Activated naive CD4-positive, alpha-beta T cell treated with anti-CD3 and anti-CD28 coated beads, Interleukin-2, amount 10 ng/mL, durations not matched to agents 7 days and 5 days (primary cell): ENCODE measurements around the gene MYCBP2.
"Not testable (repeated sequence)": the region's sequence is repeated elsewhere in the genome, so short reads cannot be mapped to it uniquely, and the experiment has no call there.

ENCODE experiments used
- CTCF ChIA-PET: fragments of 350-600 bp; sonication (Branson Sonifier 250); formaldehyde crosslinking; loops from one replicate; lab custom pipeline; 2021; ENCODE audit warnings: antibody characterized with exemption; lab: Charles Lee
- DNase-seq: peaks from one replicate; pipeline ENCODE4 v3.0.0-alpha.2; 2020
- H3K27ac Mint-ChIP-seq: one replicate; pipeline ENCODE4 v1.8.0; 2021; ENCODE audit warnings: mild to moderate bottlenecking, moderate library complexity, mixed read lengths
- H3K27me3 Mint-ChIP-seq: one replicate; pipeline ENCODE4 v1.8.0; 2021; ENCODE audit warnings: mild to moderate bottlenecking, mixed read lengths
- H3K36me3 Mint-ChIP-seq: one replicate; pipeline ENCODE4 v1.8.0; 2021; ENCODE audit warnings: mixed read lengths
- H3K4me1 Mint-ChIP-seq: one replicate; pipeline ENCODE4 v1.8.0; 2021; ENCODE audit warnings: mixed read lengths
- H3K4me3 Mint-ChIP-seq: one replicate; pipeline ENCODE4 v1.8.0; 2021; ENCODE audit warnings: mild to moderate bottlenecking, moderate library complexity, mixed read lengths
- H3K9me3 Mint-ChIP-seq: one replicate; pipeline ENCODE4 v1.8.0; 2021; ENCODE audit warnings: mixed read lengths

The MYCBP2 gene

GRCh38 chr13:77305266-77305665 is 21.6 kb downstream of the MYCBP2 start:
- no peaks in the 10 kb centered on the region for H3K27me3 Mint-ChIP-seq
- H3K9me3 Mint-ChIP-seq: no peaks in the 10 kb centered on the region
- no peak overlapping the region for H3K4me3 Mint-ChIP-seq
- CTCF ChIA-PET: no interaction called here
- peaks cover 16% of the 10 kb centered on the region for H3K36me3 Mint-ChIP-seq
- H3K27ac Mint-ChIP-seq: no peak overlapping the region
- DNase-seq: no peak
- H3K4me1 Mint-ChIP-seq: peaks cover 49% of the 10 kb centered on the region

GRCh38 chr13:77300176-77301037 is 26.5 kb downstream of the MYCBP2 start:
- DNase-seq: no peak
- Mint-ChIP-seq H3K4me3 (no peak overlapping the region), H3K27ac (no peak overlapping the region), H3K36me3 (peaks cover 17% of the 10 kb centered on the region), H3K9me3 (no peaks in the 10 kb centered on the region), H3K4me1 (peaks cover 26% of the 10 kb centered on the region), H3K27me3 (no peaks in the 10 kb centered on the region)
- CTCF ChIA-PET: no interaction called here

- no peaks in the 10 kb centered on the region for H3K9me3 Mint-ChIP-seq
- CTCF ChIA-PET: interaction anchor here (0.9 kb wide), 1 partner anchor 26 kb away, joined by 3 read pairs; no protein-coding TSS in a partner anchor
- H3K27me3 Mint-ChIP-seq: no peaks in the 10 kb centered on the region
- H3K36me3 Mint-ChIP-seq: peaks cover 18% of the 10 kb centered on the region
- DNase-seq: no peak
- H3K27ac Mint-ChIP-seq: no peak overlapping the region
- peaks cover 21% of the 10 kb centered on the region for H3K4me1 Mint-ChIP-seq
- no peak overlapping the region for H3K4me3 Mint-ChIP-seq
Observed at GRCh38 chr13:77299587-77299986, 27.3 kb downstream of the MYCBP2 start.

GRCh38 chr13:77298426-77298825 is 28.5 kb downstream of the MYCBP2 start:
- H3K27me3 Mint-ChIP-seq: no peaks in the 10 kb centered on the region
- no peak for DNase-seq
- H3K36me3 Mint-ChIP-seq: peaks cover 25% of the 10 kb centered on the region
- CTCF ChIA-PET: no interaction called here
- H3K4me3 Mint-ChIP-seq: no peak overlapping the region
- H3K27ac Mint-ChIP-seq: no peak overlapping the region
- peaks cover 19% of the 10 kb centered on the region for H3K4me1 Mint-ChIP-seq
- H3K9me3 Mint-ChIP-seq: no peaks in the 10 kb centered on the region

- H3K27me3 Mint-ChIP-seq: no peaks in the 10 kb centered on the region
- H3K9me3 Mint-ChIP-seq: peaks cover 2% of the 10 kb centered on the region
- no peak for DNase-seq
- no peak overlapping the region for H3K4me3 Mint-ChIP-seq
- H3K27ac Mint-ChIP-seq: no peak overlapping the region
- H3K4me1 Mint-ChIP-seq: peaks cover 18% of the 10 kb centered on the region
- CTCF ChIA-PET: no interaction called here
- peaks cover 69% of the 10 kb centered on the region for H3K36me3 Mint-ChIP-seq
Observed at GRCh38 chr13:77291774-77292173, 35.1 kb downstream of the MYCBP2 start.

- no peak for DNase-seq
- H3K27me3 Mint-ChIP-seq: no peaks in the 10 kb centered on the region
- peaks cover 18% of the 10 kb centered on the region for H3K4me1 Mint-ChIP-seq
- peaks cover 2% of the 10 kb centered on the region for H3K9me3 Mint-ChIP-seq
- H3K36me3 Mint-ChIP-seq: peaks cover 63% of the 10 kb centered on the region
- H3K4me3 Mint-ChIP-seq: no peak overlapping the region
- CTCF ChIA-PET: no interaction called here
- H3K27ac Mint-ChIP-seq: no peak overlapping the region
Observed at GRCh38 chr13:77290342-77290741, 36.6 kb downstream of the MYCBP2 start.

- Mint-ChIP-seq H3K4me1 (peaks cover 18% of the 10 kb centered on the region), H3K9me3 (peaks cover 2% of the 10 kb centered on the region), H3K27me3 (no peaks in the 10 kb centered on the region), H3K36me3 (peaks cover 66% of the 10 kb centered on the region), H3K4me3 (no peak overlapping the region), H3K27ac (no peak overlapping the region)
- CTCF ChIA-PET: no interaction called here
- DNase-seq: no peak
Observed at GRCh38 chr13:77289851-77290250, 37.0 kb downstream of the MYCBP2 start.

GRCh38 chr13:77285632-77286031 is 41.3 kb downstream of the MYCBP2 start:
- not testable (repeated sequence) for H3K9me3 Mint-ChIP-seq, H3K4me3 Mint-ChIP-seq, H3K27ac Mint-ChIP-seq, H3K4me1 Mint-ChIP-seq, DNase-seq, H3K27me3 Mint-ChIP-seq
- H3K36me3 Mint-ChIP-seq: peaks cover 50% of the 10 kb centered on the region
- CTCF ChIA-PET: interaction anchor here (0.6 kb wide), 1 partner anchor 45 kb away, joined by 3 read pairs; no protein-coding TSS in a partner anchor

- no peaks in the 10 kb centered on the region for H3K27me3 Mint-ChIP-seq
- H3K4me3 Mint-ChIP-seq: no peak overlapping the region
- H3K36me3 Mint-ChIP-seq: peaks cover 45% of the 10 kb centered on the region
- H3K9me3 Mint-ChIP-seq: no peaks in the 10 kb centered on the region
- no peak overlapping the region for H3K27ac Mint-ChIP-seq
- CTCF ChIA-PET: no interaction called here
- H3K4me1 Mint-ChIP-seq: no peaks in the 10 kb centered on the region
- DNase-seq: no peak
Observed at GRCh38 chr13:77285098-77285497, 41.8 kb downstream of the MYCBP2 start.

GRCh38 chr13:77274126-77274525 is 52.8 kb downstream of the MYCBP2 start:
- CTCF ChIA-PET: interaction anchor here (0.9 to 1.3 kb wide), 2 partner anchors 53 to 54 kb away, joined by 3 read pairs; partner anchors contain the start of gene MYCBP2

GRCh38 chr13:77269141-77269540 is 57.8 kb downstream of the MYCBP2 start:
- no peaks in the 10 kb centered on the region for H3K4me1 Mint-ChIP-seq
- no peak overlapping the region for H3K4me3 Mint-ChIP-seq
- no peaks in the 10 kb centered on the region for H3K27me3 Mint-ChIP-seq
- no peaks in the 10 kb centered on the region for H3K9me3 Mint-ChIP-seq
- no peak for DNase-seq
- peaks cover 47% of the 10 kb centered on the region for H3K36me3 Mint-ChIP-seq
- CTCF ChIA-PET: no interaction called here
- H3K27ac Mint-ChIP-seq: no peak overlapping the region

More at GRCh38 chr13:77274126-77274525, 52.8 kb downstream of the MYCBP2 start:
- no peak overlapping the region for H3K27ac Mint-ChIP-seq
- H3K9me3 Mint-ChIP-seq: no peaks in the 10 kb centered on the region
- H3K27me3 Mint-ChIP-seq: no peaks in the 10 kb centered on the region
- peaks cover 38% of the 10 kb centered on the region for H3K36me3 Mint-ChIP-seq
- no peaks in the 10 kb centered on the region for H3K4me1 Mint-ChIP-seq
- DNase-seq: no peak
- no peak overlapping the region for H3K4me3 Mint-ChIP-seq

GRCh38 chr13:77267362-77267761 is 59.5 kb downstream of the MYCBP2 start:
- H3K27ac Mint-ChIP-seq: no peak overlapping the region
- H3K4me1 Mint-ChIP-seq: no peaks in the 10 kb centered on the region
- no peaks in the 10 kb centered on the region for H3K9me3 Mint-ChIP-seq
- no peaks in the 10 kb centered on the region for H3K27me3 Mint-ChIP-seq
- CTCF ChIA-PET: no interaction called here
- H3K36me3 Mint-ChIP-seq: peaks cover 42% of the 10 kb centered on the region
- no peak for DNase-seq
- no peak overlapping the region for H3K4me3 Mint-ChIP-seq

- no peak overlapping the region for H3K27ac Mint-ChIP-seq
Observed at GRCh38 chr13:77265336-77265735, 61.6 kb downstream of the MYCBP2 start.

GRCh38 chr13:77262198-77262597 is 64.7 kb downstream of the MYCBP2 start:
- Mint-ChIP-seq H3K27ac (no peak overlapping the region), H3K4me1 (no peaks in the 10 kb centered on the region), H3K9me3 (no peaks in the 10 kb centered on the region), H3K27me3 (no peaks in the 10 kb centered on the region), H3K4me3 (no peak overlapping the region), H3K36me3 (peaks cover 40% of the 10 kb centered on the region)
- no peak for DNase-seq
- CTCF ChIA-PET: no interaction called here

More at GRCh38 chr13:77265336-77265735, 61.6 kb downstream of the MYCBP2 start:
- Mint-ChIP-seq H3K36me3 (peaks cover 34% of the 10 kb centered on the region), H3K9me3 (no peaks in the 10 kb centered on the region), H3K4me1 (no peaks in the 10 kb centered on the region), H3K4me3 (no peak overlapping the region), H3K27me3 (no peaks in the 10 kb centered on the region)
- CTCF ChIA-PET: interaction anchor here (0.6 to 1.3 kb wide), 3 partner anchors 33 to 213 kb away, joined by 3 read pairs; no protein-coding TSS in a partner anchor
- no peak for DNase-seq

- no peaks in the 10 kb centered on the region for H3K9me3 Mint-ChIP-seq
- peaks cover 48% of the 10 kb centered on the region for H3K36me3 Mint-ChIP-seq
- H3K27ac Mint-ChIP-seq: no peak overlapping the region
- H3K4me3 Mint-ChIP-seq: no peak overlapping the region
- H3K4me1 Mint-ChIP-seq: peaks cover 8% of the 10 kb centered on the region
- no peak for DNase-seq
- CTCF ChIA-PET: no interaction called here
- H3K27me3 Mint-ChIP-seq: no peaks in the 10 kb centered on the region
Observed at GRCh38 chr13:77250975-77251374, 75.9 kb downstream of the MYCBP2 start.
